ENCODE data around the gene KCNK16. TPM values are rescaled to one million over a fixed set of nuclear protein-coding genes. Genes with fewer than 3 reads are reported as not detected.

The KCNK16 gene
- total RNA-seq, 3 donors from 2014 or later = not detected

- H3K36me3 ChIP-seq = no peaks in the 10 kb centered on the region
- no peak overlapping the region for H3K4me3 ChIP-seq
- no peaks in the 10 kb centered on the region for H3K4me1 ChIP-seq
- H3K9me3 ChIP-seq = no peaks in the 10 kb centered on the region
- H3K27ac ChIP-seq = no peak overlapping the region
- TF ChIP-seq POLR2A (IDR thresholded peaks at IDR 0.05) (no peak), CTCF (IDR thresholded peaks at IDR 0.05) (peak; percentile 61 to 85 (median 71))
- peak; percentile 28 to 69 for DNase-seq (ENCODE audit: low spot score in 2 of 2)
- intact Hi-C loops (cut with DNase I; ENCODE audit: low total_unique reads) = loop anchor here (5.0 kb wide), 1 partner anchor 1424 kb away; no protein-coding TSS in a partner anchor
- no peaks in the 10 kb centered on the region for H3K27me3 ChIP-seq
These were observed 25.5 kb upstream of the KCNK16 start for GRCh38 chr6:39347906-39348585.

GRCh38 chr6:39347206-39347605, 24.7 kb upstream of the KCNK16 start:
- no peak for TF ChIP-seq POLR2A (IDR thresholded peaks at IDR 0.05)
- TF ChIP-seq POLR2AphosphoS5 (IDR thresholded peaks at IDR 0.05) = no peak
- no peak for TF ChIP-seq CTCF (IDR thresholded peaks at IDR 0.05)
- no peaks in the 10 kb centered on the region for H3K4me1 ChIP-seq
- H3K36me3 ChIP-seq = no peaks in the 10 kb centered on the region
- no peaks in the 10 kb centered on the region for H3K27me3 ChIP-seq
- intact Hi-C loops (cut with DNase I; ENCODE audit: low total_unique reads) = loop anchor here (5.0 kb wide), 1 partner anchor 1425 kb away; no protein-coding TSS in a partner anchor
- no peak overlapping the region for H3K4me3 ChIP-seq
- H3K9me3 ChIP-seq = no peaks in the 10 kb centered on the region
- H3K27ac ChIP-seq = no peak overlapping the region
- DNase-seq (ENCODE audit: low spot score in 2 of 2) = no peak

- H3K4me1 ChIP-seq = no peaks in the 10 kb centered on the region
- no peaks in the 10 kb centered on the region for H3K36me3 ChIP-seq
- no peak overlapping the region for H3K27ac ChIP-seq
- H3K9me3 ChIP-seq = no peaks in the 10 kb centered on the region
- no peak overlapping the region for H3K4me3 ChIP-seq
- TF ChIP-seq POLR2AphosphoS5 (IDR thresholded peaks at IDR 0.05) (no peak), POLR2A (IDR thresholded peaks at IDR 0.05) (no peak), CTCF (IDR thresholded peaks at IDR 0.05) (no peak)
- intact Hi-C loops (cut with DNase I; ENCODE audit: low total_unique reads) = loop anchor here (5.0 kb wide), 1 partner anchor 1427 kb away; no protein-coding TSS in a partner anchor
- H3K27me3 ChIP-seq = no peaks in the 10 kb centered on the region
- DNase-seq (ENCODE audit: low spot score in 2 of 2) = no peak
These were observed 22.3 kb upstream of the KCNK16 start for GRCh38 chr6:39344821-39345280.

GRCh38 chr6:39343396-39343870, 20.9 kb upstream of the KCNK16 start:
- TF ChIP-seq CTCF (IDR thresholded peaks at IDR 0.05) (no peak), POLR2AphosphoS5 (IDR thresholded peaks at IDR 0.05) (no peak), POLR2A (IDR thresholded peaks at IDR 0.05) (no peak)
- Histone ChIP-seq H3K4me3 (no peak overlapping the region), H3K27me3 (no peaks in the 10 kb centered on the region), H3K36me3 (no peaks in the 10 kb centered on the region), H3K9me3 (no peaks in the 10 kb centered on the region), H3K4me1 (no peaks in the 10 kb centered on the region), H3K27ac (no peak overlapping the region)
- intact Hi-C loops (cut with DNase I; ENCODE audit: low total_unique reads) = no loop called here
- no peak for DNase-seq (ENCODE audit: low spot score in 2 of 2)

- Histone ChIP-seq H3K36me3 (no peaks in the 10 kb centered on the region), H3K9me3 (no peaks in the 10 kb centered on the region), H3K27me3 (no peaks in the 10 kb centered on the region), H3K4me3 (no peak overlapping the region), H3K27ac (no peak overlapping the region), H3K4me1 (no peaks in the 10 kb centered on the region)
- intact Hi-C loops (cut with DNase I; ENCODE audit: low total_unique reads) = no loop called here
- DNase-seq (ENCODE audit: low spot score in 2 of 2) = no peak
- TF ChIP-seq CTCF (IDR thresholded peaks at IDR 0.05) (no peak), POLR2A (IDR thresholded peaks at IDR 0.05) (no peak), POLR2AphosphoS5 (IDR thresholded peaks at IDR 0.05) (no peak)
These were observed 20.3 kb upstream of the KCNK16 start for GRCh38 chr6:39342692-39343395.

Data from breast epithelium (tissue), 4 donors.